SH-SY5Y (cell line): ENCODE results near the gene CIAPIN1.

Experiments used
- GATA2 ChIP-seq: IDR thresholded peaks from 2 replicates; pipeline ENCODE4 v1.6.1; 2011; ENCODE audit warnings: mild to moderate bottlenecking, low read depth, low read length
- GATA3 ChIP-seq: IDR thresholded peaks from 2 replicates; pipeline ENCODE4 v1.6.1; 2011; ENCODE audit warnings: low read depth, mild to moderate bottlenecking, low read length, moderate library complexity

CIAPIN1 gene

DNA sequence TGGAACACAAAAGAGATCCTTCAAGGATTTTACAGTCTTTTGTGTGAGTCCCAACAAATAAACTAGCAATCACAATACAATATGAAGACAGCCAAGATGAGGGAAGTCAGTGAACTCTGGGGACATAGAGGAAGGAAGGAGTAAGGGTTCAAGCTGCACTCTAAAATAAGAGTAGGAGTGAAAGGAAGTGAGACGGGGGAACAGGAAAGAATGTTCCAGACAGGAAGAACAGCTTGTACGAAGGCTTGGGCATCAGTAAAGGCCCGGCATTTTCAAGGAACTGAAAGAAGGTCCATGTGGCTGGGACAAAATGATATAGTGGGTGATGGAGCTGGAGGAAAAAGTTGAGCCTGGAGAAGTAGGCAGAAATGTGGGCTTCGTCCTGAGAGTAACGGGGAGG, 38.1 kb downstream of the CIAPIN1 start:
- TF ChIP-seq GATA3 (no peak), GATA2 (no peak)

DNA sequence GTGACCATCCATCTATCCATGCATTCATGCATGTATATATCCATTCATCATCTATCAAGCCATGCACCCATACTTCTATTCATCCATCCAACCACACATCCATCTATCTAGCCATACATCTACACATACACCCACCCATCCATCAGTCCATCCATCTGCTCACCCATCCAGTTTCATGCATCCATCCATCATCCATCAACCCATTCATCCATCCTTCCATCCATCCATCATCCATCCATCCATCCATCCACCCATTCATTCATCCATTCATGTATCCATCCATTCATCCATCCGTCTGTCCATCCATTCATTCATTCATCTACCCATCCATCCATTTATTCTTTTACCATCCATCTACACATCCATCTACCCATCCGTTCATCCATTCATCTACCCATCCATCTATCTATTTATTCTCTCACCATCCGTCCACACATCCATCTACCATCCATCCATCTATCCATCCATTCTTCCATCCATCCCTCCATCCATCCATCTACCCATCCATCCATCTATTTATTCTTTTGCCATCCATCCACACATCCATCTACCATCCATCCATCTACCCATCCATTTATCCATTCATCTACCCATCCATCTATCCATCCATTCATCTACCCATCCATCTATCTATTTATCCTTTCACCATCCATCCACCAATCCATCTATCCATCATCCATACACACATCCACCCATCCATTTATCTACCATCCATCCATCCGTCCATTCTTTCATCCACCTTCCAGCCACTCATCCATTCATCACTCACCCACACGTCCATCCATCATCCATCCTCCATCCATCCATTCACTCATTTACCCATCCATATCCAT, 39.4 kb downstream of the CIAPIN1 start:
- TF ChIP-seq GATA3 (no peak), GATA2 (no peak)

DNA sequence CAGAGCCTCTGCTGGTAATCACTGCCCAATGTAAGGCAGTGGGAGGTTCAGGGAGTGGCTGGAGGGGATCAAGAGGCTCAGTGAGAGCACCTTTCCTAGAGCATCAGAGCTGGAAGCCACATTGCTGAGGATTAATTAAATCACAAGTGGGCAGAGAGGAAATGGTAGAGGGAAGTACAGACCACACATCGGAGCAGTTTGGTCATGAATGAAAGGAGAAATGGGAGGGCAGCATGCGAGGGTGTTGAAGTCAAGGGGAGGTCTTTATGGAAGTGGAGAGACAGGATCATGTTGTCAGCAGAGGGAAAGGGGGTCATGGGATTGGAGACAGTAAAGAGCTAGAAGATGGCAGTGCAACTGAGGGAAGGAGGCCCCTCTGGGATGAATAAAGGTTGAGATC, 40.3 kb downstream of the CIAPIN1 start:
- TF ChIP-seq GATA2 (no peak), GATA3 (no peak)

- TF ChIP-seq GATA3 (no peak), GATA2 (no peak)
Measured at GRCh38 chr16:57405097-57405496, 42.1 kb downstream of the CIAPIN1 start.

DNA sequence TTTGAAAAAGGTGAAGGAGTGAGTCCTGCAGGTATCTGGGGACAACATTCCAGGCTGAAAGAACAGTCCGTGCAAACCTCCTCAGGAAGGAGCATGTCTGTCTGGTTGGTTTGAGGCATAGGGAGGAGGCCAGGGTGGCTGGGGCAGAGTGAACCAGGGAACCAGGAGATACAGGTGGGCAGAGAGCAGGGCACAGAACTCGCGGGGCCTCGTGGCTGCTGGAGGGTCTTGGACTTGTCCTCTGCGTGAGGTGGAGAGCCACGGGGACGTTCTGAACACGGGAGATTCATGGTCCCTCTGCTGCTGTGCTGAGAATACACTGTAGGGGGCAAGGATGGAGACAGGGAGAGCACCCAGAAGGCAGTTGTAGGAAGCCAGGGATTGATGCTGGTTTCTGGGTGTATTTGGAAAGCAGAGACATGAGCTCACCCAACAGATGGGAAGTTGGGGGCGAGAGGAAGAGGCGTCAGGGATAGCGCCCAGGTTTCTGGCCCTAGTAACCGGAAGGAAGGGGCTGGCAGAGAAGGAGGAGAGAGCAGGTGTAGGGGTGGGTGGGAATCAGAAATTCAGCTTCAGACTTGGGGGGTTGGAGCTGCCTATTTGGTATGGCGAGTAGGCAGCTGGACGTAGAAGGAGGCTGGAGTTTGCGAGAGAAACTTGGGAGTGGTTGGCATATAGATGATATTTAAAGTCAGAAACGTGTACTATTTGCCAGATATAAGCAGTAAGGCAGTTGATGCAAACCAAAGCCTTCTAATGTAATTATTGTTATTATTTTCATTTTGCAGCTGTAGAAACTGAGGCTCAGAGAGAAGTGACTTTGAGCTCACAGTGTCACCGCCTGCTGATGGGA, 43.0 kb downstream of the CIAPIN1 start, which contains the start of gene CCL17:
Gene CCL17 (plus strand): TSS at position 803 of the 853 bp plus-strand sequence. CDS start 9,166 bp downstream, outside the sequence.
- TF ChIP-seq GATA2: no peak
- TF ChIP-seq GATA3: no peak

DNA sequence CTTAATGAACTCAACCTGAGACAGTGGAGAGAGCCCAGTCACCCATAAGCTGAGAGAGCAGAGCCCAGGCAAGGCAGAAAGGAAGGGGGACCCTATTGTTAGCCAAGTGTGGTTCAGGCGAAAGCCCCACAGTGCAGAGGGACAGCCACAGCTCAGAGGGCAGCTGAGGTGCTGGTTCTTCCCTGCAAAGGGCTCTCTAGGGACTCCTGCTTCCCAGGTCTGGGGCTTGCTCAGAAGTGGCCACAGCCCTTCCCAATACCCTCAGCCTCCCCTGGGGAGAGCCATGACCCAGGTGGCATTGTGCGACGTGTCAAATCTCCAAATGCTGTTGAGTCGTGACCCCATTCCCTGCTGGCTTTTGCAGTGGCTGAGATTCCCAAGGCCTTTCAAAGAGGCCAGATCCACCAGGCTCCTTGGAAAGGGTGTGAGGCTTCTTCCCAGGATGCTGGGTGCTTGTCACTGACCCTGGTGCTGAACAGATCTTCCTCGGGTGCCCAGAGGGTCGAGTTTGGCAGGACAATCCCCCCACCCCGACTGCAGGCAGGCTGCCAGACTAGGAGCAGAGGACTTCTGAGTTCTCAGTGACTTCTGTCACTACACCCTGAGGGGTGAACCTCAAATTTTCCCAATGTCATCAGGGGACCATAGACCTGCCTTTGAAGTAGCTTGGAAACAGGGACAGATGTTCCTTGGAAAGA, 45.1 kb downstream of the CIAPIN1 start:
- TF ChIP-seq GATA2 (no peak), GATA3 (no peak)

- TF ChIP-seq GATA2: no peak
Measured at GRCh38 chr16:57396786-57397185, 50.4 kb downstream of the CIAPIN1 start.

- TF ChIP-seq GATA3: no peak
- TF ChIP-seq GATA2: no peak
Measured at GRCh38 chr16:57395026-57395425, 52.2 kb downstream of the CIAPIN1 start.

- TF ChIP-seq GATA2 (no peak), GATA3 (no peak)
Measured at GRCh38 chr16:57394444-57394843, 52.7 kb downstream of the CIAPIN1 start.

- TF ChIP-seq GATA3: no peak
- no peak for TF ChIP-seq GATA2
Measured at GRCh38 chr16:57392694-57393093, 54.5 kb downstream of the CIAPIN1 start.

GRCh38 chr16:57391708-57392107, 55.5 kb downstream of the CIAPIN1 start:
- TF ChIP-seq GATA3: no peak
- TF ChIP-seq GATA2: no peak

DNA sequence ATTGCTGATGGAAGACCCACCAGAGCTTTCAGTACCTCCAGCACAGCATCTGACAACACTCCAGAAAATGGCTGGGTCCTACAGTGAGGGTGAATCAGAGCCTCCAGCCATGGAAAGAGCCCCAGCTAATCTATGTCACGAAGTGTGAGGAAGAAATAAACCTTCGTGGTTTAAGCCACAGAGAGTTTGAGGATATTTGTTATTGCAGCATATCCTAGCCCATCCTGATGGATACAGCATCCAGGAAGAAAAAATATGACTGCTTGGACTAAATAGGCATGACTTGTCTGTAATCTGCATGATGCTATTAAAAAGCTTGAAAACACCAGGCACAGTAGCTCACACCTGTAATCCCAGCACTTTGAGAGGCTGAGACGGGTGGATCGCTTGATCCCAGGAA, 55.9 kb downstream of the CIAPIN1 start:
- TF ChIP-seq GATA3 (no peak), GATA2 (no peak)

DNA sequence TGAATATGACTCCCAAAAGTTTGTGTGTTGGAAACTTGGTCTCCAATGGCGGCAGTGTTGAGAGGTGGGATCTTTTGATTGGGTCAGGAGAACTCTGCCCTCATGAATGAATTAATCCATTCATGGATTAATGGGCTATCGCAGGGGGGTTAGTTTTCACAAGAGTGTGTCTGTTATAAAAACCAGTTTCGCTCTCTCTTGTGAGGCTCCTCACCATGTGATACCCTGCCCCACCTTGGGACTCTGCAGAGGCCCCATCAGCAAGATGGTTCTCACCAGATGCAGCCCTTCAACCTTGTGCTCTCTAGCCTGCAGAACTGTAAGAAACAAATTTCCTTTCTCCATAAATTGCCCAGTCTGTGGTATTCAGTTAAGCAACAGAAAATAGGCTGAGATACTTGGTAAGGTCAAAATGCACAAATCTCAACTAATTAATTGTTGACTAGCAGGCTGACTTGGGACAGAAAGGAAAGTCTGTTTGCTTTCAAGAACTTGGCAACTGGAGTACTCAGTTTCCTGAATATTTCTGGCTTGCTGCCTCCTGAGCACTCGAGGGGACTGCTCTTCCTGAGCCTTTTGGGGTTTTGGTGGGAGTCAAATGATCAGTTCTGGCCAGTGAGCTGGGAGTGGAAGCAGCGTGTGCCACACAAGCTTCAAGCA, 56.4 kb downstream of the CIAPIN1 start:
- TF ChIP-seq GATA3 (no peak), GATA2 (no peak)

- TF ChIP-seq GATA2 (no peak), GATA3 (no peak)
Measured at GRCh38 chr16:57389087-57389468, 58.1 kb downstream of the CIAPIN1 start.
